ENCODE data around the gene GARNL3. TPM values are rescaled to one million over a fixed set of nuclear protein-coding genes. Genes with fewer than 3 reads are reported as not detected.

Gene GARNL3
- total and polyA plus RNA-seq, 2 experiments from 2014 or later: 24.8 to 34.2 TPM

- DNase-seq (ENCODE audit: low read depth in 1 of 2, low spot score in 1 of 2): no peak
- peak overlapping the region; percentile 96 for H3K27ac ChIP-seq
- H3K9me3 ChIP-seq (ENCODE audit: low read depth): no peaks in the 10 kb centered on the region
- peak overlapping the region; percentile 80 for H3K4me3 ChIP-seq
- TF ChIP-seq CTCF (IDR thresholded peaks at IDR 0.05; ENCODE audit: low read depth, low read length): no peak
- no peaks in the 10 kb centered on the region for H3K27me3 ChIP-seq
- H3K36me3 ChIP-seq: no peaks in the 10 kb centered on the region
- peaks cover 35% of the 10 kb centered on the region for H3K4me1 ChIP-seq (ENCODE audit: low read depth)
Observed at GRCh38 chr9:127423476-127423933, 158.9 kb downstream of the GARNL3 start.

- H3K9me3 ChIP-seq (ENCODE audit: low read depth): no peaks in the 10 kb centered on the region
- H3K27ac ChIP-seq: peak within 1 kb of the TSS; percentile 96
- no peaks in the 10 kb centered on the region for H3K27me3 ChIP-seq
- DNase-seq (ENCODE audit: low read depth in 1 of 2, low spot score in 1 of 2): peak; percentile 94
- peak within 1 kb of the TSS; percentile 80 for H3K4me3 ChIP-seq
- H3K36me3 ChIP-seq: no peaks in the 10 kb centered on the region
- H3K4me1 ChIP-seq (ENCODE audit: low read depth): peaks cover 33% of the 10 kb centered on the region
- no peak for TF ChIP-seq CTCF (IDR thresholded peaks at IDR 0.05; ENCODE audit: low read depth, low read length)
Observed at GRCh38 chr9:127423934-127424675, 159.5 kb downstream of the GARNL3 start, which contains the start of gene ZNF79. Gene ZNF79 (plus strand): TSS chr9:127424382. CDS start chr9:127424788, 406 bp downstream.

- Histone ChIP-seq H3K9me3 (ENCODE audit: low read depth) (no peaks in the 10 kb centered on the region), H3K27ac (peak overlapping the region; percentile 96), H3K4me1 (ENCODE audit: low read depth) (peaks cover 28% of the 10 kb centered on the region), H3K4me3 (peak overlapping the region; percentile 80), H3K27me3 (no peaks in the 10 kb centered on the region), H3K36me3 (peaks cover 3% of the 10 kb centered on the region)
- no peak for TF ChIP-seq CTCF (IDR thresholded peaks at IDR 0.05; ENCODE audit: low read depth, low read length)
- no peak for DNase-seq (ENCODE audit: low read depth in 1 of 2, low spot score in 1 of 2)
Observed at GRCh38 chr9:127424676-127424999, 160.1 kb downstream of the GARNL3 start.

- H3K4me3 ChIP-seq: no peak overlapping the region
- no peak for DNase-seq (ENCODE audit: low read depth in 1 of 2, low spot score in 1 of 2)
- no peaks in the 10 kb centered on the region for H3K9me3 ChIP-seq (ENCODE audit: low read depth)
- peaks cover 23% of the 10 kb centered on the region for H3K4me1 ChIP-seq (ENCODE audit: low read depth)
- no peak overlapping the region for H3K27ac ChIP-seq
- TF ChIP-seq CTCF (IDR thresholded peaks at IDR 0.05; ENCODE audit: low read depth, low read length): no peak
- no peaks in the 10 kb centered on the region for H3K27me3 ChIP-seq
- H3K36me3 ChIP-seq: peaks cover 12% of the 10 kb centered on the region
Observed at GRCh38 chr9:127426756-127427155, 162.2 kb downstream of the GARNL3 start.

- H3K4me3 ChIP-seq: no peak overlapping the region
- no peaks in the 10 kb centered on the region for H3K9me3 ChIP-seq (ENCODE audit: low read depth)
- peaks cover 12% of the 10 kb centered on the region for H3K36me3 ChIP-seq
- no peaks in the 10 kb centered on the region for H3K27me3 ChIP-seq
- TF ChIP-seq CTCF (IDR thresholded peaks at IDR 0.05; ENCODE audit: low read depth, low read length): no peak
- no peak for DNase-seq (ENCODE audit: low read depth in 1 of 2, low spot score in 1 of 2)
- H3K27ac ChIP-seq: no peak overlapping the region
- H3K4me1 ChIP-seq (ENCODE audit: low read depth): peaks cover 9% of the 10 kb centered on the region
Observed at GRCh38 chr9:127428348-127428747, 163.8 kb downstream of the GARNL3 start.

All from cardiac muscle cell (in vitro differentiated cells and primary cell).